ENCODE data around the gene CKB. TPM values are rescaled to one million over a fixed set of nuclear protein-coding genes. Genes with fewer than 3 reads are reported as not detected.

The CKB gene
- polyA plus RNA-seq, 1 donor (not counting 4 experiments of a cell fraction or from before 2014, with no cell fraction given): 10.0 TPM

DNA sequence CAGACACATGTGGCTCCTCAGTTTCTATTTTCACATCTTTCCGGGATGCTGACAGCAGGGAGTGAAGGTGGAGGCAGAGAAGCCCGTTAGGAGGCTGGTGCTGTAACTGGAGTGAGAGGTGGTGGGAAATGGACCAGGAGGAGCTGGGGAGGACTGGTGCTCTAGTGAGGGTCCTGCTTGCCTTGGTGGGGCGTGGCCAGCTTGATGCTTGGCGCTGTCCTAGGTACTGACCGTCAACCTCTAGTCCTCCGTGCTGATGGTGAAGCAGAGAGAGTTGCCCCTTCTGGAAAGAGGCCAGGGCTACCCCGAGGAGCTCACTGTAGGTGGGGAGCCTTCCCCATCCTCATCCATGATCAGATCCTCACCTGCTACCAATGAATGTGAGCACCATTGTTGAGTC is 7.8 kb upstream of the CKB start:
- no peaks in the 10 kb centered on the region for H3K9me3 ChIP-seq (ENCODE audit: control insufficient read depth, low read depth, low read length)
- peaks cover 32% of the 10 kb centered on the region for H3K79me2 ChIP-seq (ENCODE audit: control insufficient read depth, insufficient read depth, low read length)
- H3K9ac ChIP-seq (ENCODE audit: control insufficient read depth, extremely low read depth, insufficient read depth, low read length): peak overlapping the region; percentile 83
- H3K4me3 ChIP-seq (ENCODE audit: control insufficient read depth in 2 of 3, extremely low read depth in 1 of 3, insufficient read depth in 2 of 3, low read depth in 1 of 3, low read length in 3 of 3): peak overlapping the region in 2 of 3 experiments; percentile 68 to 79
- DNase-seq (ENCODE audit: low read depth, low spot score): no peak
- TF ChIP-seq, protein P1, sequence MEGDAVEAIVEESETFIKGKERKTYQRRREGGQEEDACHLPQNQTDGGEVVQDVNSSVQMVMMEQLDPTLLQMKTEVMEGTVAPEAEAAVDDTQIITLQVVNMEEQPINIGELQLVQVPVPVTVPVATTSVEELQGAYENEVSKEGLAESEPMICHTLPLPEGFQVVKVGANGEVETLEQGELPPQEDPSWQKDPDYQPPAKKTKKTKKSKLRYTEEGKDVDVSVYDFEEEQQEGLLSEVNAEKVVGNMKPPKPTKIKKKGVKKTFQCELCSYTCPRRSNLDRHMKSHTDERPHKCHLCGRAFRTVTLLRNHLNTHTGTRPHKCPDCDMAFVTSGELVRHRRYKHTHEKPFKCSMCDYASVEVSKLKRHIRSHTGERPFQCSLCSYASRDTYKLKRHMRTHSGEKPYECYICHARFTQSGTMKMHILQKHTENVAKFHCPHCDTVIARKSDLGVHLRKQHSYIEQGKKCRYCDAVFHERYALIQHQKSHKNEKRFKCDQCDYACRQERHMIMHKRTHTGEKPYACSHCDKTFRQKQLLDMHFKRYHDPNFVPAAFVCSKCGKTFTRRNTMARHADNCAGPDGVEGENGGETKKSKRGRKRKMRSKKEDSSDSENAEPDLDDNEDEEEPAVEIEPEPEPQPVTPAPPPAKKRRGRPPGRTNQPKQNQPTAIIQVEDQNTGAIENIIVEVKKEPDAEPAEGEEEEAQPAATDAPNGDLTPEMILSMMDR (optimal IDR thresholded peaks at IDR 0.05 in 1 of 3, IDR thresholded peaks at IDR 0.05 in 1 of 3, conservative IDR thresholded peaks at IDR 0.05 in 1 of 3; ENCODE audit: extremely low read depth in 1 of 3, insufficient read depth in 2 of 3, low read length in 3 of 3): no peak
- no peak for TF ChIP-seq EZH2 (IDR thresholded peaks at IDR 0.05; ENCODE audit: low read length)
- peak overlapping the region; percentile 94 for H3K4me2 ChIP-seq (ENCODE audit: control insufficient read depth, extremely low read depth, insufficient read depth, low read depth, low read length)
- no peaks in the 10 kb centered on the region for H3K27me3 ChIP-seq (ENCODE audit: control insufficient read depth, extremely low read depth, insufficient read depth, low read length)
- dilution Hi-C loops (cut with MboI; ENCODE audit: extremely low pct_ligation_motif_present, low sequenced_read_pairs): no loop called here
- H2AFZ ChIP-seq (ENCODE audit: control insufficient read depth, low read length): no peak overlapping the region
- peaks cover 28% of the 10 kb centered on the region for H3K4me1 ChIP-seq (ENCODE audit: control insufficient read depth, extremely low read depth, insufficient read depth, low read length)
- H3K36me3 ChIP-seq (ENCODE audit: control insufficient read depth in 2 of 2, extremely low read depth in 1 of 2, insufficient read depth in 2 of 2, low read length in 2 of 2): peaks cover 8 to 19% of the 10 kb centered on the region in 2 experiments
- FAIRE-seq: no peak
- no peaks in the 10 kb centered on the region for H4K20me1 ChIP-seq (ENCODE audit: control insufficient read depth, extremely low read depth, insufficient read depth, low read length)
- no peaks in the 10 kb centered on the region for H3K9me1 ChIP-seq (ENCODE audit: control insufficient read depth, extremely low read depth, insufficient read depth, low read length)
- H3K27ac ChIP-seq (ENCODE audit: control insufficient read depth, insufficient read depth, low read length): no peak overlapping the region

DNA sequence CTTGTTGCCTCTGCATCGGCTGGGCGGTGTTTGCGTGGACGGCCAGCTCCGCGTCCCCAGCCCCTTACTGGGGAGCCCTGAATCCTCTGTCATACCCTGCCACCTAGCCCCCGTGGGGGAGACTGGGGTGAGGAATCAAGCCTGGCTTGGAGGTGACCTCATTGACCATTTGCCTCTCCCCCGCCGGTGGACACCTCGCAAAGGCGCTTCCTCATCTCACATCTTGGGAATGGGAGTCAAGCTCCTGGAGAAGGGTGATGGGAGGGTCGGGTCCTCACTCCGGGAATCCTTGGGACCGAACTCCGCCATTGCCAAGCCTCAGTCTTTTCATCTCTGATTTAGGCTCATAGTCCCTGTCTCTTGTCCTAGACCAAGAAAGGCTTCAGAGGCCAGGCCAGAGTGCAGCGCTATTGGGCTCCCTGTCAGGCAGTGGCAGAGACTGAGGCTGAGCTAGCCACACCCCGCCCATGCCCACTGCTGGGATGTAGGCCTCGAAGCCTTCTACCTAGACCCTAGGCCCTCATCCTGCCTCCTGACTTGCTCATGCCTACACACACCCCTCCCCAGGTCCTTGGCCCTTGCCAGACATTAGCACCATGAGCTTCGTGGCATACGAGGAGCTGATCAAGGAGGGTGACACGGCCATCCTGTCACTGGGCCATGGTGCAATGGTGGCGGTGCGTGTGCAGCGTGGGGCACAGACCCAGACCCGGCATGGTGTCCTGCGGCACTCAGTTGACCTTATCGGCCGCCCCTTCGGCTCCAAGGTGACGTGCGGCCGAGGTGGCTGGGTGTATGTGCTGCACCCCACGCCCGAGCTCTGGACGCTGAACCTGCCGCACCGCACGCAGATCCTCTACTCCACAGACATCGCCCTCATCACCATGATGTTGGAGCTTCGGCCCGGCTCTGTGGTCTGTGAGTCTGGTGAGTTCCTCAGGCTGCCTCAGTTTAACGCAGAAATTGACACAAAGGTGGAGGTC is 7.0 kb upstream of the CKB start:
- TF ChIP-seq, protein P1 (optimal IDR thresholded peaks at IDR 0.05 in 1 of 3, IDR thresholded peaks at IDR 0.05 in 1 of 3, conservative IDR thresholded peaks at IDR 0.05 in 1 of 3; ENCODE audit: extremely low read depth in 1 of 3, insufficient read depth in 2 of 3, low read length in 3 of 3): no peak
- no peak for TF ChIP-seq EZH2 (IDR thresholded peaks at IDR 0.05; ENCODE audit: low read length)
- DNase-seq (ENCODE audit: low read depth, low spot score) (no peak), FAIRE-seq (no peak)
- Histone ChIP-seq H3K27me3 (ENCODE audit: control insufficient read depth, extremely low read depth, insufficient read depth, low read length) (no peaks in the 10 kb centered on the region), H3K4me1 (ENCODE audit: control insufficient read depth, extremely low read depth, insufficient read depth, low read length) (peaks cover 28% of the 10 kb centered on the region), H3K4me3 (ENCODE audit: control insufficient read depth in 2 of 3, extremely low read depth in 1 of 3, insufficient read depth in 2 of 3, low read depth in 1 of 3, low read length in 3 of 3) (peak overlapping the region; percentile 68 to 79 (median 72)), H4K20me1 (ENCODE audit: control insufficient read depth, extremely low read depth, insufficient read depth, low read length) (no peaks in the 10 kb centered on the region), H3K27ac (ENCODE audit: control insufficient read depth, insufficient read depth, low read length) (peak overlapping the region; percentile 68), H3K36me3 (ENCODE audit: control insufficient read depth in 2 of 2, extremely low read depth in 1 of 2, insufficient read depth in 2 of 2, low read length in 2 of 2) (peaks cover 8 to 17% of the 10 kb centered on the region in 2 experiments), H3K4me2 (ENCODE audit: control insufficient read depth, extremely low read depth, insufficient read depth, low read depth, low read length) (peak overlapping the region; percentile 94), H3K79me2 (ENCODE audit: control insufficient read depth, insufficient read depth, low read length) (peaks cover 32% of the 10 kb centered on the region), H3K9ac (ENCODE audit: control insufficient read depth, extremely low read depth, insufficient read depth, low read length) (peak overlapping the region; percentile 83), H3K9me1 (ENCODE audit: control insufficient read depth, extremely low read depth, insufficient read depth, low read length) (no peaks in the 10 kb centered on the region), H3K9me3 (ENCODE audit: control insufficient read depth, low read depth, low read length) (no peaks in the 10 kb centered on the region), H2AFZ (ENCODE audit: control insufficient read depth, low read length) (peak overlapping the region; percentile 21)
- dilution Hi-C loops (cut with MboI; ENCODE audit: extremely low pct_ligation_motif_present, low sequenced_read_pairs): no loop called here
